Nucleus accumbens (tissue), 56 donors: ENCODE data around the gene ADCK2.
A peak's percentile ranks its signal among the peaks of the same experiment; 100 is the strongest.
"Not testable (repeated sequence)": the region's sequence is repeated elsewhere in the genome, so short reads cannot be mapped to it uniquely, and the experiment has no call there.

ENCODE experiments used
- DNase-seq, 56 donors: peaks; one replicate each; lab custom pipeline; 2025; lab: John Stamatoyannopoulos, UW

ADCK2 gene

GRCh38 chr7:140673063-140673773 is 473 bp downstream of the ADCK2 start:
- DNase-seq: peak in 44 of 56 donors; percentile 7 to 76 (median 54)

GRCh38 chr7:140673774-140674155 is 1.0 kb downstream of the ADCK2 start:
- DNase-seq: peak in 2 of 56 donors; percentile 54 to 64

- DNase-seq: no peak
Observed at GRCh38 chr7:140674356-140674800, 1.6 kb downstream of the ADCK2 start.

- DNase-seq: peak in 30 of 56 donors; percentile 11 to 57 (median 36)
Observed at GRCh38 chr7:140674899-140675701, 2.4 kb downstream of the ADCK2 start.

- no peak for DNase-seq
Observed at GRCh38 chr7:140675726-140676125, 3.0 kb downstream of the ADCK2 start.

GRCh38 chr7:140676306-140676705 is 3.6 kb downstream of the ADCK2 start:
- DNase-seq: no peak

GRCh38 chr7:140676956-140677355 is 4.2 kb downstream of the ADCK2 start:
- not testable (repeated sequence) for DNase-seq

GRCh38 chr7:140677496-140677895 is 4.8 kb downstream of the ADCK2 start:
- no peak for DNase-seq

GRCh38 chr7:140678081-140678815 is 5.5 kb downstream of the ADCK2 start:
- no peak for DNase-seq

GRCh38 chr7:140678816-140679130 is 6.0 kb downstream of the ADCK2 start:
- no peak for DNase-seq

- DNase-seq: no peak
Observed at GRCh38 chr7:140679186-140679585, 6.4 kb downstream of the ADCK2 start.

GRCh38 chr7:140680886-140681285 is 8.1 kb downstream of the ADCK2 start:
- no peak for DNase-seq

GRCh38 chr7:140681766-140682165 is 9.0 kb downstream of the ADCK2 start:
- DNase-seq: no peak

GRCh38 chr7:140683657-140684056 is 10.9 kb downstream of the ADCK2 start:
- DNase-seq: peak in 22 of 56 donors; percentile 10 to 51 (median 26)

- DNase-seq: no peak
Observed at GRCh38 chr7:140684066-140684950, 11.6 kb downstream of the ADCK2 start.

- DNase-seq: no peak
Observed at GRCh38 chr7:140685407-140686087, 12.8 kb downstream of the ADCK2 start.

GRCh38 chr7:140686921-140687320 is 14.2 kb downstream of the ADCK2 start:
- no peak for DNase-seq

GRCh38 chr7:140688341-140688740 is 15.6 kb downstream of the ADCK2 start:
- no peak for DNase-seq
